Upper lobe of left lung (tissue), 6 donors: ENCODE data around the gene RC3H2. TPM values are rescaled to one million over a fixed set of nuclear protein-coding genes. Genes with fewer than 3 reads are reported as not detected.
A peak's percentile ranks its signal among the peaks of the same experiment; 100 is the strongest.
"Not testable (repeated sequence)": the region's sequence is repeated elsewhere in the genome, so short reads cannot be mapped to it uniquely, and the experiment has no call there.

Source experiments
- ATAC-seq, 2 donors: fragments of 200-7000 bp; cut with Tn5 transposase; one replicate each; pipeline ENCODE4 v1.9.1; 2022; ENCODE audit warnings: mild to moderate bottlenecking in 2 of 2, moderate library complexity in 2 of 2; ENCODE audit not compliant: low FRiP score in 2 of 2
- DNase-seq, 2 donors: peaks; one replicate each; pipeline ENCODE4 v3.0.0-alpha.2; 2019 to 2020
- H3K27ac ChIP-seq, 4 donors: fragments of 200-600 bp; sonication (generic); one replicate each; pipeline ENCODE4 v1.5.1; 2016 to 2019
- H3K27me3 ChIP-seq, 4 donors: fragments of 200-600 bp; sonication (generic); one replicate each; pipeline ENCODE4 v1.5.1; 2017 to 2019
- H3K36me3 ChIP-seq, 4 donors: fragments of 200-600 bp; sonication (generic); one replicate each; pipeline ENCODE4 v1.5.1; 2016 to 2019
- H3K4me1 ChIP-seq, 4 donors: fragments of 200-600 bp; sonication (generic); one replicate each; pipeline ENCODE4 v1.5.1; 2018 to 2019
- H3K4me3 ChIP-seq, 4 donors: fragments of 200-600 bp; sonication (generic); one replicate each; pipeline ENCODE4 v1.5.1; 2017 to 2019; ENCODE audit warnings: mild to moderate bottlenecking in 2 of 4, moderate library complexity in 1 of 4
- H3K9me3 ChIP-seq, 4 donors: fragments of 200-600 bp; sonication (generic); one replicate each; pipeline ENCODE4 v1.5.1; 2018 to 2019
- EP300 ChIP-seq, 4 donors: sonication (generic); formaldehyde crosslinking; IDR thresholded peaks; one replicate each; pipeline ENCODE4 v1.5.1; 2017; ENCODE audit warnings: antibody characterized with exemption in 4 of 4, control low read depth in 2 of 4
- POLR2A ChIP-seq, 4 donors: fragments of 450-650 bp; IDR thresholded peaks; one replicate each; pipeline ENCODE4 v1.5.1; 2016 to 2017; ENCODE audit warnings: antibody characterized with exemption in 4 of 4, mild to moderate bottlenecking in 2 of 4
- POLR2AphosphoS5 ChIP-seq, 2 donors: sonication (generic); formaldehyde crosslinking; IDR thresholded peaks; one replicate each; pipeline ENCODE4 v1.5.1; 2017; ENCODE audit warnings: antibody characterized with exemption in 2 of 2
- whole genome bisulfite sequencing, 2 donors: methylation state at CpG; one replicate each; pipeline ENCODE4 v1.1.5; 2017 to 2018; 5-methylcytosine and 5-hydroxymethylcytosine counted together
- total RNA-seq, 6 donors: library from RNA; depleted of rRNA in 4 of 6; stranded (reverse); fragments of >200 nt in 4 of 6; gene quantifications; one replicate each; pipeline versions ENCODE4 v1.1.0 to v1.2.1, GENCODE V29; 2016 to 2021
- TF ChIP-seq, protein P1 (sequence below), 6 experiments: fragments of 450-650 bp in 4 of 6; fragments of 200-600 bp in 2 of 6; sonication (generic) in 2 of 6; IDR thresholded peaks; one replicate each; pipeline ENCODE4 v1.5.1; 2016 to 2019; ENCODE audit warnings: antibody characterized with exemption in 6 of 6
- donor health status: DM: no; HTN: no; CAD: no; lungs with moderate emphysema.
- donor health status: DM: no; HTN: yes; CAD: no; lungs with severe emphysema.

RC3H2 gene
- total RNA-seq, 6 donors from 2014 or later = 23.9 to 65.0 (median 40.2) TPM

DNA sequence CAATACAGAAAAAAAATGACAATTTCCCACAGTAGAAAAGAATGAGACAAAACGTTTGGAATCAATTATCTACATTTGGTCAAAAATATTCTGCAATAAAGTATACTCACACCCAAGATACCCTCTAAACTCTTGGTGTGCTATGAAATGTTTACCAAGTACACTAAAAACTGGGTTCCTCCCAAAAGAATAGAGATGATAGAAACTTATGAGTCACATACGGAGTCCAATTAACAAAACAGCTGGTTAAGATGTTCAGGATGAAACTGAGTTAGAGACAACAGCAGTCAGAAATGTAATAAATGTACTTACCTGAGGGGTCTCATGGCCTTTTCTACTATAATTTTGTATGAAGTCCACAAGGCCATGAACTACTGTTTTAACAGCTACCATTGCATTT, 25.7 kb downstream of the RC3H2 start:
- no peak overlapping the region for H3K27ac ChIP-seq
- DNase-seq = no peak
- TF ChIP-seq POLR2AphosphoS5 (IDR thresholded peaks at IDR 0.05) = no peak
- TF ChIP-seq, protein P1, sequence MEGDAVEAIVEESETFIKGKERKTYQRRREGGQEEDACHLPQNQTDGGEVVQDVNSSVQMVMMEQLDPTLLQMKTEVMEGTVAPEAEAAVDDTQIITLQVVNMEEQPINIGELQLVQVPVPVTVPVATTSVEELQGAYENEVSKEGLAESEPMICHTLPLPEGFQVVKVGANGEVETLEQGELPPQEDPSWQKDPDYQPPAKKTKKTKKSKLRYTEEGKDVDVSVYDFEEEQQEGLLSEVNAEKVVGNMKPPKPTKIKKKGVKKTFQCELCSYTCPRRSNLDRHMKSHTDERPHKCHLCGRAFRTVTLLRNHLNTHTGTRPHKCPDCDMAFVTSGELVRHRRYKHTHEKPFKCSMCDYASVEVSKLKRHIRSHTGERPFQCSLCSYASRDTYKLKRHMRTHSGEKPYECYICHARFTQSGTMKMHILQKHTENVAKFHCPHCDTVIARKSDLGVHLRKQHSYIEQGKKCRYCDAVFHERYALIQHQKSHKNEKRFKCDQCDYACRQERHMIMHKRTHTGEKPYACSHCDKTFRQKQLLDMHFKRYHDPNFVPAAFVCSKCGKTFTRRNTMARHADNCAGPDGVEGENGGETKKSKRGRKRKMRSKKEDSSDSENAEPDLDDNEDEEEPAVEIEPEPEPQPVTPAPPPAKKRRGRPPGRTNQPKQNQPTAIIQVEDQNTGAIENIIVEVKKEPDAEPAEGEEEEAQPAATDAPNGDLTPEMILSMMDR (IDR thresholded peaks at IDR 0.05) = no peak
- no peak for TF ChIP-seq EP300 (IDR thresholded peaks at IDR 0.05)
- TF ChIP-seq POLR2A (IDR thresholded peaks at IDR 0.05) = no peak
- 79 to 82% methylated on average over 2 of the region's 2 CpGs for WGBS, 2 donors
- H3K9me3 ChIP-seq = no peaks in the 10 kb centered on the region
- H3K4me3 ChIP-seq = no peak overlapping the region
- no peak for ATAC-seq
- H3K27me3 ChIP-seq = no peaks in the 10 kb centered on the region
- no peaks in the 10 kb centered on the region for H3K4me1 ChIP-seq
- H3K36me3 ChIP-seq = peaks cover 40 to 100% (median 74%) of the 10 kb centered on the region in 4 donors

DNA sequence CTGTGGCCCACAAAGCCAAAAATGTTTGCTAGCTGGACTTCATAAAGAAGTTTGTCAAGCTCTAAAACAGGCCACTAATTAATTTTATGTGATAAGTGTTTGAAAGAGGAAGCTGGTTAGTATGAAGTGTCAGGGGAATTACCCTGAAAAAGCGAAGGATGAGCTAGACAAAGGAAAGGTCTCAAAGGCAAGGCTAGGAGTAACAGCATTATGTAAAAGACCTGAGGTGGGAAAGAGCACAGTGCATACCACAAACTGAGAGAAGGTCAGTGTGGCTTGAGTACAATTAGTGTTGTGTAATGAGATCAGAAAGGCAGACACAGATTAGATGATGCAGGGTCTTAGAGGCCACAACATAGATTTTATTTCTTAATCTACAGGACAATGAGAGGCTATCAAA, 29.6 kb downstream of the RC3H2 start:
- no peak for ATAC-seq
- H3K27ac ChIP-seq = no peak overlapping the region
- H3K36me3 ChIP-seq = peaks cover 26 to 100% (median 79%) of the 10 kb centered on the region in 4 donors

DNA sequence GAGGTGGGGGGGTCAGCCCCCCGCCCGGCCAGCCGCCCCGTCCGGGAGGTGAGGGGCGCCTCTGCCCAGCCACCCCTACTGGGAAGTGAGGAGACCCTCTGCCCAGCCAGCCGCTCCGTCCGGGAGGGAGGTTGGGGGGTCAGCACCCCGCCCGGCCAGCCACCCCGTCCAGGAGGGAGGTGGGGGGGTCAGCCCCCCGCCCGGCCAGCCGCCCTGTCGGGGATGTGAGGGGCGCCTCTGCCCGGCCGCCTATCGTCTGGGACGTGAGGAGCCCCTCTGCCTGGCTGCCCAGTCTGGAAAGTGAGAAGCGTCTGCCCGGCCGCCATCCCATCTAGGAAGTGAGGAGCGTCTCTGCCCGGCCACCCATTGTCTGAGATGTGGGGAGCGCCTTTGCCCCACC, 37.9 kb downstream of the RC3H2 start:
- H3K4me1 ChIP-seq, H3K27ac ChIP-seq, H3K27me3 ChIP-seq, ATAC-seq, H3K4me3 ChIP-seq, H3K9me3 ChIP-seq: not testable (repeated sequence)
- DNase-seq = peak in 1 of 2 donors; percentile 38
- H3K36me3 ChIP-seq = peaks cover 3 to 50% (median 11%) of the 10 kb centered on the region in 4 donors
- 97% methylated on average over 10 of the region's 27 CpGs; no CpG with 5 or more reads in 1 of the 2 donors for WGBS, 2 donors

More for the DNA sequence above, 29.6 kb downstream of the RC3H2 start:
- Histone ChIP-seq H3K27me3 (no peaks in the 10 kb centered on the region), H3K4me1 (no peaks in the 10 kb centered on the region), H3K9me3 (no peaks in the 10 kb centered on the region), H3K4me3 (no peak overlapping the region)
- WGBS, 2 donors = 85 to 100% methylated on average over 1 of the region's 1 CpG
- TF ChIP-seq POLR2AphosphoS5 (IDR thresholded peaks at IDR 0.05) (no peak), EP300 (IDR thresholded peaks at IDR 0.05) (no peak), POLR2A (IDR thresholded peaks at IDR 0.05) (no peak)
- TF ChIP-seq, protein P1 (IDR thresholded peaks at IDR 0.05) = no peak
- DNase-seq = no peak

DNA sequence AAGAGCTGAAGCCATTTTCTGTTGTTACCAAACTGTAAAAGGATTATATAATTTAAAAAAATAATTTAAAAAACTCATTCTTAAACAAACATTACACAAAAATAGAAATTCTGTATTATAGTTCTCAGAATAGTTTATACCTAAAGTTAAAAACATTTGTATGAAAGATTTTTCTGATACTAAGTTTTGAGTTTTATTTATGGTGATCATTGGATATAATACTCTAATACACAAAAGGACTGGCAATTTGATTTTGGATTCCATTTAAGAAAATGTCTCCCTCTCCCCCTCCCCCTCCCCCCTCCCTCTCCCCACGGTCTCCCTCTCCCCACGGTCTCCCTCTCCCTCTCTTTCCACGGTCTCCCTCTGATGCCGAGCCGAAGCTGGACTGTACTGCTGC, 39.1 kb downstream of the RC3H2 start:
- no peak for ATAC-seq

DNA sequence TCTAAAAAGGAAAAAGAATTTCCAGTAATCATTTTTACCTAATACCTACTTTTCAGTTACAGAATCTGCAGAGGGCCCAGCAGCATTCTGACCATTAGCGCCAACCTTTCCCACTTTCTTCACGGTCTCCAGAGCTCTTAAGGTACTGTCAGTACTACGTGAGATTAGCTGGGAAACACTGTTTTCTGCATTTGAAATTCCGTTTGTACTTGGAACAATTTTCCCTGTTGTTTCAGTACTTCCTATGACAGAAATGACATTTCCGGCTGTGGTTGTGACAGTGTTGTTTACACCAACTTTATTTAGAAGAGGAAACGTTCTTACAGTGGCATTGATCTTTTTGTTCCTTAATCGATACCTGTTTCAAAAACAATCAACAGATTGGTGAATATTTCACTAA, 39.9 kb downstream of the RC3H2 start:
- DNase-seq = no peak
- Histone ChIP-seq H3K4me1 (no peaks in the 10 kb centered on the region), H3K27ac (peak overlapping the region in 2 of 4 donors; percentile 4 to 39), H3K4me3 (no peak overlapping the region), H3K27me3 (no peaks in the 10 kb centered on the region), H3K36me3 (peaks cover 3 to 36% (median 4%) of the 10 kb centered on the region in 4 donors), H3K9me3 (no peaks in the 10 kb centered on the region)
- TF ChIP-seq, protein P1 (IDR thresholded peaks at IDR 0.05) = no peak
- TF ChIP-seq POLR2AphosphoS5 (IDR thresholded peaks at IDR 0.05) = no peak
- no peak for ATAC-seq
- 64 to 71% methylated on average over 7 of the region's 7 CpGs for WGBS, 2 donors

More for the DNA sequence above, 39.1 kb downstream of the RC3H2 start:
- no peak for DNase-seq
- Histone ChIP-seq H3K9me3 (no peaks in the 10 kb centered on the region), H3K4me1 (no peaks in the 10 kb centered on the region), H3K27ac (peak overlapping the region in 1 of 4 donors; percentile 39), H3K4me3 (no peak overlapping the region), H3K27me3 (no peaks in the 10 kb centered on the region), H3K36me3 (peaks cover 3 to 44% (median 6%) of the 10 kb centered on the region in 4 donors)
- 94% methylated on average over 5 of the region's 5 CpGs; no CpG with 5 or more reads in 1 of the 2 donors for WGBS, 2 donors
- TF ChIP-seq POLR2AphosphoS5 (IDR thresholded peaks at IDR 0.05) = no peak
- no peak for TF ChIP-seq EP300 (IDR thresholded peaks at IDR 0.05)
- TF ChIP-seq, protein P1 (IDR thresholded peaks at IDR 0.05) = no peak
- no peak for TF ChIP-seq POLR2A (IDR thresholded peaks at IDR 0.05)
